ENCODE data around the gene ALLC. TPM values are rescaled to one million over a fixed set of nuclear protein-coding genes. Genes with fewer than 3 reads are reported as not detected.

ALLC gene
- total RNA-seq, 1 donor from 2014 or later = not detected

DNA sequence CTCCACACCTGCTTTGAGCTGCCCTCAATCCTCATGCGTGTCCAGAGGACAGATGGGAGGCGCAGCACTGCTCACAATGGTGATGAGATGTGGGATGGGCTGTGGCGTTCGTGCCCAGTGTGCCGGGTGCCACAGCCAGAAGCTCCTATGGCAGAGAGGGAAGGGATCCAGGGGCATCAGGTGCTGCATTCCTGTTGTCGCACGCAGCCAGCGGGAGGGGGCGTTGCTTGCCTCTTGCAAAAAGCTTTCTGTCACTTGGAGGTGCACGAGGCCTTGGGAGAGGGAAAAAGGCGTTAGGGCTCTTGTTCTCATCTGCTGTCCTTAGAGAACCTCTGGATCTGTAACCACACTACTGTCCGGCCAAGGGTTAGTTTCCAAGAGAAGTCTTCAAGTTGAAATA lies 29.2 kb upstream of the ALLC start:
- Mint-ChIP-seq H3K27me3 (ENCODE audit: low read depth) (peaks cover 3% of the 10 kb centered on the region), H3K36me3 (no peaks in the 10 kb centered on the region), H3K9me3 (no peaks in the 10 kb centered on the region), H3K27ac (no peak overlapping the region), H3K4me1 (no peaks in the 10 kb centered on the region), H3K4me3 (no peak overlapping the region)
- TF ChIP-seq, protein P1, sequence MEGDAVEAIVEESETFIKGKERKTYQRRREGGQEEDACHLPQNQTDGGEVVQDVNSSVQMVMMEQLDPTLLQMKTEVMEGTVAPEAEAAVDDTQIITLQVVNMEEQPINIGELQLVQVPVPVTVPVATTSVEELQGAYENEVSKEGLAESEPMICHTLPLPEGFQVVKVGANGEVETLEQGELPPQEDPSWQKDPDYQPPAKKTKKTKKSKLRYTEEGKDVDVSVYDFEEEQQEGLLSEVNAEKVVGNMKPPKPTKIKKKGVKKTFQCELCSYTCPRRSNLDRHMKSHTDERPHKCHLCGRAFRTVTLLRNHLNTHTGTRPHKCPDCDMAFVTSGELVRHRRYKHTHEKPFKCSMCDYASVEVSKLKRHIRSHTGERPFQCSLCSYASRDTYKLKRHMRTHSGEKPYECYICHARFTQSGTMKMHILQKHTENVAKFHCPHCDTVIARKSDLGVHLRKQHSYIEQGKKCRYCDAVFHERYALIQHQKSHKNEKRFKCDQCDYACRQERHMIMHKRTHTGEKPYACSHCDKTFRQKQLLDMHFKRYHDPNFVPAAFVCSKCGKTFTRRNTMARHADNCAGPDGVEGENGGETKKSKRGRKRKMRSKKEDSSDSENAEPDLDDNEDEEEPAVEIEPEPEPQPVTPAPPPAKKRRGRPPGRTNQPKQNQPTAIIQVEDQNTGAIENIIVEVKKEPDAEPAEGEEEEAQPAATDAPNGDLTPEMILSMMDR (IDR thresholded peaks at IDR 0.05; ENCODE audit: unreplicated experiment) = no peak
- DNase-seq (ENCODE audit: low spot score in 2 of 2, unreplicated experiment in 2 of 2) = no peak

- no peaks in the 10 kb centered on the region for H3K9me3 Mint-ChIP-seq
- no peaks in the 10 kb centered on the region for H3K36me3 Mint-ChIP-seq
- DNase-seq (ENCODE audit: low spot score in 2 of 2, unreplicated experiment in 2 of 2) = no peak
- no peak overlapping the region for H3K4me3 Mint-ChIP-seq
- TF ChIP-seq, protein P1 (IDR thresholded peaks at IDR 0.05; ENCODE audit: unreplicated experiment) = no peak
- peaks cover under 1% of the 10 kb centered on the region for H3K4me1 Mint-ChIP-seq
- H3K27ac Mint-ChIP-seq = no peak overlapping the region
- H3K27me3 Mint-ChIP-seq (ENCODE audit: low read depth) = peaks cover 11% of the 10 kb centered on the region
These were observed 27.4 kb upstream of the ALLC start for GRCh38 chr2:3630631-3631030.

DNA sequence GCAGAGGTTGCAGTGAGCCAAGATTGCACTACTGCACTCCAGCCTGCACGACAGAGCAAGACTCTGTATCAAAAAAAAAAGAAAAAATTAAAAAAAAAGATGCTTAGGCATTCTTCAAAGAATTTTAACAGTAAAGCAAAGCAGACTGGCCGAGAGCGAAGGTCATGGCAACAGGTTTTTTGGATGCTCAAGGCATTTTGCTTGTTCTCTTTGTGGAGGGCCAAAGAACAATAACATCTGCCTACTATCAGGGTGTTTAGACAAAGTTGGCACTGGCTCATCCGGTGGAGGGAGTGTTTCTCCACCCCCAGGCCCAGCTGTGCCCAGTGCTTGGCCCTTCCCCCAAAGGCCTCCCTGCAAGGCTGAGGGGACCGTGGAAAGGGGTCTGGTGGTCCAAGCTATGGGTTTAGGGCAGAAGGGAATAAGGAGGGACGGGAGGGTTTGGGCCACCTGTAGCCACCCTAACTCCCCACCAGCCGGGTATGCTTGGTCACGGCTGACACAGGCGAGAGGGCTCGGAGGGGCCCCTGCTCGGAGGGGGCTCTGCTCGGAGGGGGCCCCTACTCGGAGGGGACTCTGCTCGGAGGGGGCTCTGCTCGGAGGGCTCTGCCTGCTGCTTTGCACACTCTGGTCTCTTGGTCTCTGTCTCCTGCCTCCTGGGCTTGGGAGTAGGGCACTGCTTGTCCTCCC lies 26.7 kb upstream of the ALLC start:
- Mint-ChIP-seq H3K9me3 (no peaks in the 10 kb centered on the region), H3K27ac (no peak overlapping the region), H3K4me1 (peaks cover 2% of the 10 kb centered on the region), H3K36me3 (no peaks in the 10 kb centered on the region), H3K27me3 (ENCODE audit: low read depth) (peaks cover 15% of the 10 kb centered on the region), H3K4me3 (no peak overlapping the region)
- TF ChIP-seq, protein P1 (IDR thresholded peaks at IDR 0.05; ENCODE audit: unreplicated experiment) = no peak
- no peak for DNase-seq (ENCODE audit: low spot score in 2 of 2, unreplicated experiment in 2 of 2)

DNA sequence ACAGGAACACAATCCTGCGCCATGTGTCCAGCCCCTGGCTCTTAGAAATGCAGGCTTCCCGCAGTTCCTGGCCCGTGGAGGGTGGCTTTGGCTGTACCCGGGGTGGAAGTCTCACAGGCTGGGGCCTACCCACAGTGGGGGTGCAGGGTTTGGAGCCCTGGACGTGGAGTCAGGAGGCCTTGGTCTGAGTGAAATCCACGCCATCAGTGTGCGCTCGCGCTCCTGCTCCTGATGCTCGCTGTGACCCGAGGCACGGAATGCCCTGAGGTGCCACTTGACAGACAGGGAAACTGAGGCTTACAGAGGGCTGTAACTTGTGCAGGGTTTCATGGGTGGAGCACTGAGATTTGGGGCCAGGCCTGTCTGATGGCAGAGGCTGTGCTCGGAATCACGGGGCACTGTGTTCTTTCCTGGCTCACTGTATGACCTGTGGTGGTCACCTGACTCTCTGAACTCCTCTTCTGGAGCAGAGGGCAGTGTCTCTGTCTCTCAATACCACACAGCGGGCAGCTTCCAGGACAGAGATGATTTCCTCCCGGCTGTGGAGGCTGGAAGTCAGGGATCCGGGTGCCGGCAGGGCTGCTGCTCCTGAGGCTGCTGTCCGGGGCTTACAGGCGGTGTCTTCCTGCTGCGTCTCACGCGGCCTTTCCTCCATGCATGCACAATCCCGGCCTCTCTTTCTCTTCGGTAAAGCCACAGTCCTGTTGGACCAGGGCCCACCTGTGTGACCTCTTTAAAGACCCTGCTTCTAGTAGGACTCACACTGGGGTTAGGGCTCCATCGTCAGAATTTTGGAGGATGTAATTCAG lies 25.9 kb upstream of the ALLC start:
- Mint-ChIP-seq H3K27ac (no peak overlapping the region), H3K36me3 (no peaks in the 10 kb centered on the region), H3K4me1 (peaks cover 2% of the 10 kb centered on the region), H3K4me3 (no peak overlapping the region), H3K27me3 (ENCODE audit: low read depth) (peaks cover 22% of the 10 kb centered on the region), H3K9me3 (no peaks in the 10 kb centered on the region)
- DNase-seq (ENCODE audit: low spot score in 2 of 2, unreplicated experiment in 2 of 2) = peak in 1 of 2 experiments; percentile 35
- TF ChIP-seq, protein P1 (IDR thresholded peaks at IDR 0.05; ENCODE audit: unreplicated experiment) = no peak

- H3K36me3 Mint-ChIP-seq = no peaks in the 10 kb centered on the region
- H3K9me3 Mint-ChIP-seq = no peaks in the 10 kb centered on the region
- peak in 1 of 2 experiments; percentile 31 for DNase-seq (ENCODE audit: low spot score in 2 of 2, unreplicated experiment in 2 of 2)
- H3K4me3 Mint-ChIP-seq = no peak overlapping the region
- H3K27me3 Mint-ChIP-seq (ENCODE audit: low read depth) = peaks cover 34% of the 10 kb centered on the region
- H3K4me1 Mint-ChIP-seq = peaks cover 2% of the 10 kb centered on the region
- TF ChIP-seq, protein P1 (IDR thresholded peaks at IDR 0.05; ENCODE audit: unreplicated experiment) = no peak
- no peak overlapping the region for H3K27ac Mint-ChIP-seq
These were observed 24.7 kb upstream of the ALLC start for GRCh38 chr2:3633089-3633981.
